GM19193 (cell line): ENCODE measurements around the gene RAD51B.

Experiments
- POLR2A ChIP-seq: IDR thresholded peaks from 4 replicates; pipeline ENCODE4 v1.6.1; 2011; ENCODE audit not compliant: insufficient read depth, insufficient read length; ENCODE audit errors: extremely low read depth

RAD51B gene

DNA sequence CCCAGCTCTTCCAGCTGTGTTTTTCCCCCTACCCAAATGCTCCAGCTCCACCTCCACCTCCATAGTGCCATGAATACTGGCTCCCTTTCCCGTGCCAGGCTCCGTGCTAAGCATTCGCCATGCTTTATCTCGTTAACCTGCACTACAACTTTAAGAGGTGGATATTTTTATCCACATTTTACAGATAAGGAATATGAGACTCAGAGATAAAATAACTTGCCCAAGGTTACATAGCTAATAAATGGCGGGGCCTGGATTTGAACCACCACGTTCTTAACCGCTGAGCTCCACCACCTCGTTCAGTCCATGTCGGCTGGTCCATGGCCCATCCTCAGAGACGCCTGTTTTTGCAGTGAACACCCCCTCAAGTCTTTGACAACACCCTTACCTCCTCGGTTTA is 858.3 kb downstream of the RAD51B start:
- no peak for TF ChIP-seq POLR2A

DNA sequence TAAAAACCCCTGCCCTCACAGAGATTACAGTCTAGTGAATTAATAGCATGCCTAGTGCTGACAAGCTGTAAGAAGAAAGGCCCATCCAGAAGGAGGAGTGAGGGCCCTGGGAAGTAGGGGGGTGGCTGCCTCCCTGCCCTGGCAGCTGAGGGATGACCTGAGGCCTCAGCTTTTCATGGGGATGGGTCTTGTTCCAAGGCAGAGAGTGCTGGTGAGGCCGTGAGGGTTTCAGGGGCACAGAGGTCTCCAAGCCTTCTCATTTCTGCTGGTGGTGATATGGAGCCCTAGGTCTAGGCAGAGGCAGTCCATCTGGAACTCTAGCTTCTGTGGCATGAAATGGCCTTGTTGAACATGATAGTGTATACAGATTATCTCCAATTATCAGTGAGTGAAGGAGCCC is 858.9 kb downstream of the RAD51B start:
- no peak for TF ChIP-seq POLR2A

DNA sequence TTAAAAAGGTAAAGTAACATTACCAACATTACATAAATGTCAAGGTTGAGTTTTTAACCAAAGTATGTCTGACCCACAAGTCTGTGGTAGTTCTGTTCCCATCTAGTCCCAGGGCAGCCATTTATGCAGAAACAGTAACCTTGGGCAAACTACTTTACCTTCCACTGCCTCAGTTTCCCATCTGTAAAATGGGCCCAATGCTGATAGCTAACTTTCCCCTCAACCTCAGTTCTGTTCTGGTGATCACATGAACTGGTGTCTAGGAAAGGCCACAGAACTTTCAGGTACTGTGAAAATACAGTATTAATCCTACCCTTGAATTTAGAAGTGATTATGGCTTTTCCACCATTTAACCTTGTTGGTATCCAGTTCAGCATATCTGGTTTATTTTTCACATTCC is 859.7 kb downstream of the RAD51B start:
- no peak for TF ChIP-seq POLR2A

DNA sequence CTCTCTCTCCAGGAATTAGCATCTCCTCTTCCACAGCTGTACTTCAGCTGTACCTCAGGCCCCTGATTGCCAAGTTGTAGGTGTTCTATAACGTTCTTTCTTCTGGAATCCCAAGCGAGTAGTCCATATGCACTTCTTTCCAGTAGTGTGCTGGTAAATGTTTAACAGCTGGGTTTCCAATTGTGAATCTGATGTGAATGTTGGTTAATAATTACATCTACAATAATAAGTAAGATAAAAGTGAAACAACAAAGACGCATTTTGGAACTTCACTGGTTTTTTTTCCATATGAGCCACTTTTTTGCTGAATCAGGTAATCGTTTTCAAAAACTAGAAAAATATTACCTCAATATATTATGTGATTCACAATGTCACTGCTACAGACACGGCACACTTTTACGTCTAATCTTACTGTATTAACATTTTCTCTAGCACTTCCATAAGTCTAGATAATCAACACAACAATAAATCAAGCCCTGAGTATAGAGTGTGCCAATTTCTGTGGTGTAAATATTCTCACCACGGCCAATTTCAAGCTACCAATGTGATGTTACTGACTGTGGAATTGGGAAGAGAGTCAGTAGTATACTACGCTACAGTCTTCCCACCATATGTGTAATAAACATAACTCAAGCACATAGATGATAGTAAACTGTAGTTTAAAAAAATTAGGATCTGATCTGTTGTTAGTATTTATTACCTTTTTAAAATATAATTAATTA is 860.3 kb downstream of the RAD51B start:
- TF ChIP-seq POLR2A = no peak

DNA sequence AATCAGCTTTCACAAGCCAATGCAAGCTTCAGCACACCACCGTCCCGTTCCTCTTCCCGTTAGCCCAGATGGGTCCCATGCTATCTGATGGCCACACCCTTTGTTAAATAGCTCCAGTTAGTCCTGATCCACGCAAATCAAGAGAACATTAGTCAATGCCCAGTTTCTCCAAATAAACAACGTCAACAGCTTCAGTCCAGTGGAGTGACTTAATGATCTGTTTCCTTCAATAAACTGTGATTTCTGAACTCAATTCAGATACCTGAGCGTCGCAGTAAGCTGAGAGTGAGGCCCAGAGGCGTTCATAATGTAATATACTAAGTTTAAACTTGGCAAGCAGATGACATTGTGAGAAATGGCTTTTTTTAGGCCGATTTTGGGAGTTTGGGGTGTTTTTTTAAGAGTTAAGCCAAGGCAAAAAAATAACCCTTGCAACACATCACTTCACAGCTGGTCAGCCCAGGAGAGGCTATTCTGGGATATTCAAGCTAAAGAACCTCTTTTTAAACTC is 861.0 kb downstream of the RAD51B start:
- TF ChIP-seq POLR2A = no peak

DNA sequence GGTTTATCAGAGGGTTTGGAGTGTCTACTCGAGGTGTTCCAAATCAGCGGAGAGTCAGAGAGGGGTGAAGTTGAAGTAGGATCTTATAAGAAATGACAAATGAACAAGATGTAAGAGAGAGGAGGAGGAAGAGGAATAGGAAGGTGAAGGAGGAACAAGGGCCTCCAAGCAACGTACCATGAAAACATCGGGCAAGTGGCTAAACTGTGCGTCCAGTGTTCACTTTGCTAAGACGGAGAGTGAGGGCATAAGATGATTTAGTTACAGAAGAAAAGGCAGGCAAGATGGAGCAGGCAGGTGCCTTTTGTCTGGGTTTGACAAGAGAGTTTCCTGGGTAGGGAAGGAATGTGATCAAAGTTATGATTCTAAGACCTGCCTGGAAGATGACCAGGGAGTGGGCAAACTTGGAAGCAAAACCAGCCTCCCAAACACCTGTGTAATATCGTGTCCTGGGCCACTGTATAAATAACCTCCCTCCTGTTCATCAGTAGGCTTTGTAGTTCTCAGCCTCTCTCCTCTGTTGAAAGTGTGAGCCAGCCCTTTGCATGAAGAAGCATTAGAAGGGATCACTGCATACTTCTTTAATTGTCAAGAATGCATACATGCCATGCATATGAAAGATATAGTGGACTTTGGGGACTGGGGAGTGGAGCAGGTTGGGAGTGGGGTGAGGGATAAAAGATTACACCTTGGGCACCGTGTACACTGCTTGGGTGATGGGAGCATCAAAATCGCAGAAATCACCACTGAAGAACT is 861.9 kb downstream of the RAD51B start:
- TF ChIP-seq POLR2A = no peak

DNA sequence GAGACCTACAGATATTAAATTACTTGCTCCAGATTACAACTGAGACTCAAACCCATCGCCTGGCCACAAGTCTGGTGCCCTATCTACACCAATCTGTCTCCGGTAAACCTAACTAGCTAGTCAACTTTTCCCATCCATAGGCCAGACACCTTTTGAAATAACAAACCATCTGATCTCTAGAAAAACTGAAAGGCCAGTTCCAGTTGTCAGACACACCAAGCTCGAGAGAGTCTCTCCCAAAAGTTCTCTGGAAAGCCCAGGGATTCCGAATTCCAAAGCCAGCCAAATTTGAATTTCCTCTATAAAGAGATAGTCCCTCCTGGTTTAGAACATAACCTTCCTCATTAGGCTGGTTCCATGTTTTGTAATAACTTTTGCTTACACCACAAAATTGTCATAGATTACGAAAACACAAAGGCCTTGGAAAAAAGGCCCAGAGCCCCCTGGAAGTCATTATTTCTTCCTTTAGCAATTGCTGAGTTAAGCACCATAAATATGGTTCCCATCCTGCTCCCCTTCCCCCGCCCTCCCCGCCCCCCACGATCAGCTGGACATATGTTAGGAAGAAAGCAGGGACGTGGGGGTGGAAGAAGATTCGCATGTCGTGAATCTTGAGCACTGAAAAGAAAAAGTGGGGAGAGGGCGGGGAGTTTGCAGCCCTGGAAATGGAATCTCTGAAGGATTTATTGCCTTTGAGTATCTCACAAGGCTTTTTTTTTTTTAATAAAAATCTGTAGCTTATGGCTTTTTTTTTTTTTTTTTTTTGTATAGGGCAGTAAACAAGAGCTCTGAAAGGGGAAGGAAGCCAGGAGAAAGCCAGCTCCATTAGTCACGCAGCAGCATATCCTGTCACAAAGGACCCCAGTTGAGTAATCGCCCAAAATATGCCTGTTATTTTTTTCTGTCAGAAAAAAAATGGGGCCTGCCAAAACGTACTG is 862.9 kb downstream of the RAD51B start:
- no peak for TF ChIP-seq POLR2A

DNA sequence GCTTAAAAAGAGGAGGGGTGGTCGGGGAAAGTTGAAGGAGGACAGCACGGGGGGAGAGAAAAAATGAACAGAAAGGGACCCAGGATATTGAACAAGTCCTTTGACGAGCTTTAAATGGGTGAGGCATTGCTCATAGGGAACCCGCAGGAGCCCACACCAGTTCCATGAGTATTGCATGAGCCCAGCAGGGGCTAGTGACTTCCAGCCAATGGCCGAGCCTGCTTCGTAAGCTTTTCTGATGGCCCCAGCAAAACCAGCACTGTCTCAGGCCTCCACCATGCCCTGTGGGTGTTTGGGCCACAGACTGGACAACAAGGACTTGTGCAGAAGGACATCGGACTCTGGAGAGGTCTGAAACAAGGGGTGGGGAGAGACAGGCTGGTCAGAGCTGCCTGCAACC is 863.7 kb downstream of the RAD51B start:
- no peak for TF ChIP-seq POLR2A

DNA sequence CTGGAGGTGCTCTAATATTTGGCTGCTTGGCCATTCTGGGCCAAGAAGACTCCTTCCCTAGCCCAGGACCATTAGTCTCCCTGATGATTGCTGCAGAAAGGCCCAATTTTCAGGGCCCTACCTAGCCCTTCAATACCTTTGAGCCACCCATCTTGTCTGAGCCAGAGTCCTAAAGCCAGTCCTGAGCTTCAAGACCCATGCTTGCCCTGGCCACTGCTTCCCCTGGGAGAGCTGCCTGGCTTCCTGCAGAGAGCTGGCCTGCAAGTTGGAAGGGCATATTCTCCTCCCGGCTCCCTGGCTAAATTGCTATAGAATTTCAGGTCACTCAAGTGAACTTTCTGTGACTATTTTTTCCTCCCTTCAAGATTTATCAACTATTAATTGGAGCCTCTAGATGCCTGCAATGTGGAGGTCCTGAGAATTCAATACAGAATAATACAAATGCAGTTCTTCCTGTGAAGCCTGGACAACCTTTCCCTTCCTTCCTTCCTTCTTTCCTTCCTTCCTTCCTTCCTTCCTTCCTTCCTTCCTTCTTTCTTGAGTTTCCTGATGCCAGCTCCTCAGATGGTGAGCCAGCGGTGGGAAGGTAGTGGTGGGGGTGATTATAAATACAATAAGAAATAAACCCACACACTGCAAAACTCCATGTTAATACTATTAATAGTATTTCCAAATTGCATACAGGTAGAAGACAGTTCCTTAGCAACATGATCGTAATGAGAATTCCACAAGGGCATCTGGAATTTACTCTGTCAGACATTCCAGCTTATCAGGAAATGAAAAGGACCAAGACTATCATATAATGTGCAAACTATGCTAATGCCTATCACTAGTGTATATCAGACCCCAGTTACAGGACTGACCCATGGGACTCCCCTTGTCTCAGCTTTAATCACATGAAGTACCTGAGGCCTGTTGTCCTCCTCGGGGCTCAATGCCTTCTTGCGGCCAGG is 865.2 kb downstream of the RAD51B start:
- no peak for TF ChIP-seq POLR2A

DNA sequence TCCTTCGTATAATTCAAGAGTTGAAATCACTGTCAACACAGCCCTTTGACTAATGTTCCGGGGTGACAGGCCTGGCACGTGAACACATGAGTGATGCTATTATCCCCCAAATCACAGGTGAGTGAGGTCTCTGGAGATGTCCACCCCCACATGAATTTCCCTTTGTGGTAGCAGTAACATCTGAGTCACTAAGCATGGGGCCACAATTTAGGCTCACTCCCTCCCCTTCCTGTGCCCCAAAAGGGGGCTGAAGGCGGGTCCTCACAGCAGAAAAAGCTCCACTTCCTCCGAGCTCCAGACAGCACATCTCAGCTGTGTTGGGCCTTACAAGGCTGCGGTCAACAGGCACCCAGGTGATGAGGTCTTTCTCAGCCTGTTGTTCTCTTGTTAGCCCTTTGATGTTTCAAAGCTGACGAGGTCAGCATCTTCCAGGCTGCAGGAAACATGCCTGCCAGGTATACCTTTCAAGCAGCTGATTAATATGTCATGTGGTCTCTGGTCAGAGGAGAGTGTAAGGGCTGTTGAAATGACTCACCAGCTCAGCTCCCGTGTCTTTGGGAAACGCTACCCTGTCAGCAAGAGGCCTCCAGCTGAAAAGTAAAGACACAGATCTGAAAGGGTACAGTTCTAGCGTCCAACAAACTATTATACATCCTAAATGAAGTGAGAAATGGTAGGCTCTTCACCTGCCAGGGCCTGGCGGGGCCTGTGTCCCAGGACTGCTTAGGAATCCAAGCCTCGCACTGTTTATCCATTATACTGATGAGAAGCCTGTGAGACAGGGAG is 866.0 kb downstream of the RAD51B start:
- peak; percentile 20 for TF ChIP-seq POLR2A

DNA sequence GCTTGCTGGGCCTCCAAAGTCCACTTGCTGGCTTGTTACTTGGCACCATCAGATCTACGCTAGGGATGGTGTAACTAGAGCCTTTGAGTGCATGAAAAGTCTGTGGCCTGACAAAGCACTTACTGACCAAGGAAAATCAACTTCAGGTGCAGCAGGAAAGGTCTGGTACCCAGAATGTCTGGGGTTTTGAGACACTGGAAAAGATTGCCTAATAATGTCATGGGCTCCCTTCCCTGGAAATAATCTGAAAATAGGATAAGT is 866.6 kb downstream of the RAD51B start:
- no peak for TF ChIP-seq POLR2A

DNA sequence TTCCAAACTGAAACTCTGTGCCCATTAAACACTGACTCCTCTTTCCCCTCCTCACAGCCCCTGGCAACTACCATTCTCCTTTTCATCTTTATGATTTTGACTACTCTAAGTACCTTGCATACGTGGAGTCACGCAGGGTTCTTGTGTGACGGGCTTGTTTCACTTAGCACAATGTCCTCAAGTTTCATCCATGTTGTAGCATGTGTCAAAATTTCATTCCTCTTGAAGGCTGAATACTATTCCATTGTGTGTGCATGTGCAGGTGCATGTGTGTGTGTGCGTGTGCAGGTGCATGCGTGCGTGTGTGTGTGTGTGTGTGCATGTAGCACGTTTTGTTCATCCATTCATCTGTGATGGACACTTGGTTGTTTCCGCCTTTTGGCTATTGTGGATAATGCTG is 867.1 kb downstream of the RAD51B start:
- TF ChIP-seq POLR2A = no peak

DNA sequence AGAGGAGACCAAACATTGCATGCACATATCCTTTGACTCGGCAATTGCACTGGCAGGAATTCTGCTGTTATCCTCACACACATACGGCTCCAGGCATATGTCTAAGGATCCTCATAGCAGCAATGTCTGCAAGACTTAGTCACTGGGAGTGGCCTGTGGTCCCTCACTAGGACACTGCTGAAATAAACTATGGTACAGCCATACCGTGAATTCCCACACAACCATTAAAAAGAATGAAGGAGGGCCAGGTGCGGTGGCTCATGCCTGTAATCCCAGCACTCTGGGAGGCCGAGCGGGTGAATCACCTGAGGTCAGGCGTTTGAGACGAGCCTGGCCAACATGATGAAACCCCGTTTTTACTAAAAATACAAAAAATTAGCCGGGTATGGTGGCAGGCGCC is 868.2 kb downstream of the RAD51B start:
- no peak for TF ChIP-seq POLR2A
